GM18858 (cell line): ENCODE measurements around the gene RBPMS2.
"Not testable (repeated sequence)": the region's sequence is repeated elsewhere in the genome, so short reads cannot be mapped to it uniquely, and the experiment has no call there.

Experiments used
- ATAC-seq: cut with Tn5 transposase; IDR thresholded peaks from one replicate; pipeline ENCODE4 v1.9.1; 2021; ENCODE audit not compliant: unreplicated experiment

RBPMS2 gene

DNA sequence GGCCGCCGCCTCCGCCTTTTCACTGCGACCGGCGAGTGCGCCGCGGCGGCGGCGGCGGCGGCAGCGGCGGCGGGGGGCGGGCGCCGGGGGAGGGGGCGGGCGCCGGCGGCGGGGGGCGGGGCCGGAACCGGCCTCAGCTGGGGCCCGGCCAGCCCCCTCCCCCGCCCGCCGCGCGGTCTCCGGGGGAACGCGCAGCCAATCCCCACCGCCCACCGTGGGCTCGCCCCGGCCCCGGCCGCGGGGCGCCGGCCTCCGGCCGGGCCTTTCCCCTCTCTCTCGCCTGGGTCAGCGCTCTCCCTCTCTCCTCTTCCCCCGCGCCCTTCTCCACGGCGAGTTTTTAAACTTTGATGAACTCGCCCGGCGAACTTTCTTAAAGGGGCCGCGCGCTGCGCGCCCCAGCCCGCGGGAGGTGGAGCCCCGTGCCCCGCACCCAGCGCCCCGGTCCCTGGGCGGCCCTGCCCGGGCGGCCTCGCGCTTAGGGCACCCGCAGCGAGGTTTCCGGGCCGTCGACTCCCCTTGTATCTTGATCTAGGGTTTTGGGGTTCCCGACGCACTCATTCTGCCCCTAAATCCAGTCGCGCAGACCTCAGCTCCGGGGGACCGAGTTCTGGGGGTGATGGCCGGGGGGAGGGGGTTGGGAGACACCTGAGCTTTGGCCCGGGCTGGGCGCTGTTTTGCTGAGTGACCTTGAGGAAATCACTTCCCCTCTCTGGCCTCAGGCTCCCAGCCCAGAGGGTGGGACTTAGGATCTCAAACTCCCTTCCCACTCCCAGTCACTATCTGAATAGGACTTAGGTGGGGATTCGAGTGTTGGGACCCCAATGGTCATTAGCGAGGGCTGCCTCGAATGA lies at the start of gene RBPMS2:
TSS of gene RBPMS2 (minus strand) at position 39 of the 851 bp plus-strand sequence. CDS start 270 bp downstream, outside the sequence.
- ATAC-seq: no peak

DNA sequence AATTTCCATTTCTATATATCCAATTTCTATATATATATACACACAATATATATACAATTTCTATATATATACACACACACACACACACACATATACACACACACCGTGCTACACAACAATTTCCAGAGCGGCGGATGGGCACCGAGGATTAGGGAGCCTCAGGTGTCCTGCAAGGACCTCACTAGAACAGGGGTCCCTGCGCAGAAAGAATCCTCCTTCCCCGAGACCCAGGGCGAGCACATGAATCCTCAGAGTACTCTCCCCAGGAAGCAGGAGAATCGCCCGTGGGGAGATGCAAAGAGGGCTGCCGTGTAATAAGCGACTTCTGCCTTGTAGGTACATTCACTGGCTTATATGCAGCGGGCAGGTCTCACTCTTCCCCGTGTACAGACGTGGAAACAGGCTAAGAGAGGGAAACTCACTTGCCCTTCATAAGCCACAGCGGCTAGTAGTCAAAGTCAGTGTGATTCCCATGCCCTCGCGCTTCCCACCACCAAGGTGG lies 49.6 kb upstream of the RBPMS2 start:
- no peak for ATAC-seq

- ATAC-seq: no peak
Measured at GRCh38 chr15:64816452-64816851, 41.1 kb upstream of the RBPMS2 start.

GRCh38 chr15:64814965-64815364 lies 39.6 kb upstream of the RBPMS2 start:
- not testable (repeated sequence) for ATAC-seq

GRCh38 chr15:64814283-64814682 lies 38.9 kb upstream of the RBPMS2 start:
- not testable (repeated sequence) for ATAC-seq

- no peak for ATAC-seq
Measured at GRCh38 chr15:64813075-64813474, 37.7 kb upstream of the RBPMS2 start.

GRCh38 chr15:64810497-64811326 lies 35.3 kb upstream of the RBPMS2 start:
- no peak for ATAC-seq

DNA sequence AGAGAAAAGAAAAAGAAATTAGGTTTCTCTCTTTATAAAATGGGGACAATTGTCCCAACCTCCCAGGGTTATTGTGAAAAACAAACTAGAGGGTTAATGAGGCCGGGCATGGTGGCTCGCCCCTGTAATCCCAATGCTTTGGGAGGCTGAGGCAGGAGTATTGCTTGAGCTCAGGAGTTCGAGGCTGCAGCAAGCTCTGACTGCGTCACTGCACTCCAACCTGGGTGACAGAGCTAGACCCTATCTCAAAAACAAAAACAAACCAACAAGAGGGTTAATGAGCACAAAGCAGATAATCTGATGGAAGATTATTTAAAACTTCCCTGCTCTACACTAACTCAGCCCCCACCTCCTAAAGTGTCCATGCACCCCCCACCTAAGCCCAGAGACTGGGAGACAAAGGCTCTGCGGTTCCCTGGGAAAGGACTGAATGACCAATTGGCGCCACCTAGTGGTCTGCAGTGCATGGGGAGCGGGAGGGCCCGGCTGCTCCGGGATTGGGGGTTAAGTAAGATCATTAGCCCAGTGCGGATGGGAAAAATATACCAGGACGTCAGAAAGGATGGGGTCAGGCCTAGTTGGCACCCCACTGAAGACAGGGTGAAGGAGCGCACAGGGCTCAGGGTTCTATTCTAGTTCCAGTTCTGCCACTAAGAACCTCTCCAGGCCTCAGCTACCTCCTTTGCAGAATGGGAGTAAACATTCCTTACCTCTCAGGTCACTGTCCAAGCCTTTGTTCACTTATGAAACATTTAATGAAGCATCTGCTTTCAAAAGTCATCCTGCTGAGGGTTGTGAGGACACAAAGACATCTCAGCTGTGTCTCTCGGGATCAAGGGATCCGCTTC lies 34.5 kb upstream of the RBPMS2 start:
- ATAC-seq: no peak

- ATAC-seq: no peak
Measured at GRCh38 chr15:64808785-64809453, 33.5 kb upstream of the RBPMS2 start.

GRCh38 chr15:64807751-64808222 lies 32.4 kb upstream of the RBPMS2 start:
- no peak for ATAC-seq

GRCh38 chr15:64807051-64807749 lies 31.8 kb upstream of the RBPMS2 start:
- ATAC-seq: no peak

DNA sequence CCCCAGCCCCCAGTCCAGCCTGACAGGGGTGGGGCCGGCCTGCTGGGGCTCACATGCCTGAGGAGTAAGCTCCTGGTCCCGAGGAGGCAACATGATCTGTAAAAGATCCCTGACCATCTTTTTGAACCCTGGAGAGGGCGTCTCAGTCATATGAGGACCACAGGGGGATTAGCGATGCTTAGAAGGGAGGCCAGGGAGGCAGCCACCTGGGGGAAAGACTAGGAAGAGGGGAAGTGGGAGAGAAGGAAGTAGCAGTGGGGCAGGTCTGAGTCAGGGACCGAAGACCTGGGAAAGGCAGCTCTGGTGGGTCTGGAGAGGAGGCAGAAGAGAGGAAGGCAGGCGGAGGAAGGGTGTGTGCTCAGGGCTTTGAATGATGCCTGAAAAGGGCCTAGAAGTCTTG lies 31.1 kb upstream of the RBPMS2 start:
- ATAC-seq: no peak

GRCh38 chr15:64804619-64805018 lies 29.2 kb upstream of the RBPMS2 start:
- no peak for ATAC-seq

DNA sequence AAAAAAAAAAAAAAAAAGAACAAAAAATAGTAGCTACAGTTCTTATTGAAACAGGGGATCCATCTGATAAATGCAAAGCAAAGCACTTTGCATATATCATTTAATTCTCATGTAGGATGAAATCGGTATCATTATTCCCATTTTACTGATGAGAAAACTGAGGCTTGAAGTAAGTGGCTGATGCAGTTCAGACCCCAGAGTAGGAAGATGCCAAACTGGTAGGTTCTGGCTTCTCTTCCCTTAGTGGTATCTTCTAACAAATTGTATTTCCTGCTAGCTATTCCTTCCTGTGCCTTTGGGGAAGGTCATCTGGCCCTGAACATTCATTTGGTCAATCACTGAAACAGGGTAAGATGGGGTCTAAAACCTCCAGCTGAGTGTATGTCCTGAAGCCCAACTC lies 28.1 kb upstream of the RBPMS2 start:
- ATAC-seq: no peak

DNA sequence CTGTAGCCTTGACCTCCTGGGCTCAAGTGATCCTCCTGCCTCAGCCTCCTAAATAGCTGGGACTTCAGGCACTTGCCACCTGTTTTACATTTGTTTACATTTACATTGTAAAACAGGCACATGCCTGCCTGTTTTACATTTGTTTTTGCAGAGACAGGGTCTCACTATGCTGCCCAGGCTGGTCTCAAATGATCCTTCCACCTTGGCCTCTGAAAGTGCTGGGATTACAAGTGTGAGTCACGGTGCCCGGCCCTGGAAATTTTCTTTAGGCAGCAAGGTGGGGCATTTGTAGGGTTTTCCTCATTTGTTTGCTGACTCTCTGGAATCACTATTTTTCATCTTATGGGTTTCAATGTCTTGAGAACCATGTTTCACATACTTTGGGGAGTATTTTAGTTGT lies 25.1 kb upstream of the RBPMS2 start:
- ATAC-seq: no peak

GRCh38 chr15:64798905-64799304 lies 23.5 kb upstream of the RBPMS2 start:
- ATAC-seq: not testable (repeated sequence)

DNA sequence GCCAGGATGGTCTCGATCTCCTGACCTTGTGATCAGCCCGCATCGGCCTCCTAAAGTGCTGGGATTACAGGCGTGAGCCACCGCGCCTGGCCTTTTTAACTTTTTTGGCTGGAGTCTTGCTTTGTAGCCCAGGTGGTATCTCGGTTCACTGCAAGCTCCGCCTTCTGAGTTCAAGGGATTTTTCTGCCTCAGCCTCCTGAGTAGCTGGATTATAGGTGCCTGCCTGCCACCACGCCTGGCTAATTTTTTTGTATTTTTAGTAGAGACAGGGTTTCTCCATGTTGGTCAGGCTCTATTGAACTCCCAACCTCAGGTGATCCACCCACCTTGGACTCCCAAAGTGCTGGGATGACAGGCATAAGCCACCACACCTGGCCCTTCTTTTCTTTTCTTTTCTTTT lies 20.5 kb upstream of the RBPMS2 start:
- not testable (repeated sequence) for ATAC-seq

DNA sequence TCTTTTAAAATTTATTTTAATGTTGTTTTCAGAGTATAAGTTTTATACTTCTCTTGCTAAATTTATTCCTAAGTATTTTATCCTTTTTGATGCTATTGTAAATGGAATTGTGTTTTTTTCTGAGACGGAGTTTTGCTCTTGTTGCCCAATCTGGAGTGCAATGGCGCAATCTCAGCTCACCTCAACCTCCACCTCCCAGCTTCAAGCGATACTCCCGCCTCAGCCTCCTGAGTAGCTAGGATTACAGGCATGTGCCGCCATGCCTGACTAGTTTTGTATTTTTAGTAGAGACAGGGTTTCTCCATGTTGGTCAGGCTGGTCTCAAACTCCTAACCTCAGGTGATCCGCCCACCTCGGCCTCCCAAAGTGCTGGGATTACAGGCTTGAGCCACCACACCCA lies 19.9 kb upstream of the RBPMS2 start:
- not testable (repeated sequence) for ATAC-seq

- no peak for ATAC-seq
Measured at GRCh38 chr15:64792282-64792681, 16.9 kb upstream of the RBPMS2 start.

GRCh38 chr15:64791401-64791800 lies 16.0 kb upstream of the RBPMS2 start:
- no peak for ATAC-seq
